Measurements from ENCODE around the gene ISM1.

ISM1 gene

GRCh38 chr20:13344671-13345070 lies 123.6 kb downstream of the ISM1 start:
- TF ChIP-seq SPI1 (IDR thresholded peaks at IDR 0.05; ENCODE audit: borderline replicate concordance, low read depth) = no peak
- no peak overlapping the region for H3K27ac ChIP-seq (replicated peaks)

DNA sequence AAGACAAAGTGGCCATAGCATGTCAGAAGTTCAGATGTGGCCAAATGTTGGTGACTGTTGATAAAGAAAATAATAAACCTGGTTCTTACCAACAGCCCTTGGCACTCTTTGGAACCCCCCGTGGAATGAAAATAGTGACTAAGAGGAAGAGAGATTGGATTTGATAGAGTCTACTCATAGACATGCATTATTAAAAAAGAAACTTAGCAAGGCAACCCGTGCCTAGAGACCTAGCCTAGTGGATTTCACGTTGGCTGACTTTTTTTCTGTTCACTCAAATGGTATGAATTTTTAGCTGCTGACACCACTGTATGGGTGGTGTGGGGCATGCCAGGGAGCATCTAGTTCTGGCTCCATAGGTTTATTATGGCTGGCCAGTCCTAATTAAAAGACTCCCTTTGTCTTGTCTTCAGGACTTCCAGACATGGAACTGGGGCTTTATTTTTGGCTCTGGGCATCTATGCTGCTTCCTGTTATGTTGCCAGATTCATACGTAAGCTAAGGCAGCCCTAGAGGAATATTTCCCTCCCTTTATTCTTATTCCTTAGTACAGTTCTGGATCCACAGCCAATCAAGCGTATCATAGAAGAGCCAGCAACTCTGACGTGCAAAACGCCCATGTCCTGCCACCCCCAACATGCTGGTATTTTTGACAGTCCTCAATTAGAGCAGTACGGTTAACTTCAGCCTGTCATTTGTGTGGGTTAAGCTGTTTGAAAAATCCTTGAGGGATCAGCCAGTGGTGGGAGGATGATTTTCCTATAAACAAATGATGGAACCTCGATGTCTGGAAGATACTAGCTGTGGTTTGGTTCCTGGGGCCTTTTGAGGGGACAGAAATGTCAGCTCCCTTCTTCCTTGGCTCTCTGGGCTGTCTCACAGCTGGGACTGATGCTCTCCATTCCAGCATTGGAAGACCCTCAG lies 127.5 kb downstream of the ISM1 start:
- no peak for TF ChIP-seq POLR2AphosphoS5 (IDR thresholded peaks at IDR 0.05; ENCODE audit: low read depth)
- TF ChIP-seq GABPA (IDR thresholded peaks at IDR 0.05; ENCODE audit: low read depth) = no peak
- no peak for TF ChIP-seq REST (IDR thresholded peaks at IDR 0.05; ENCODE audit: insufficient replicate concordance, low read depth)
- no peak for TF ChIP-seq CTCF (IDR thresholded peaks at IDR 0.05; ENCODE audit: insufficient read depth, low read length)
- no peak for TF ChIP-seq SPI1 (IDR thresholded peaks at IDR 0.05; ENCODE audit: borderline replicate concordance, low read depth)
- Histone ChIP-seq H3K4me3 (replicated peaks; ENCODE audit: insufficient read depth, low read length) (no peak overlapping the region), H3K27ac (replicated peaks) (no peak overlapping the region), H3K27me3 (ENCODE audit: insufficient read depth, poor library complexity, severe bottlenecking) (no peaks in the 10 kb centered on the region)
- no peak for DNase-seq (ENCODE audit: low read depth in 1 of 2, low spot score in 1 of 2)

More at GRCh38 chr20:13344671-13345070, 123.6 kb downstream of the ISM1 start:
- no peak overlapping the region for H3K4me3 ChIP-seq (replicated peaks; ENCODE audit: insufficient read depth, low read length)
- no peak for DNase-seq (ENCODE audit: low read depth in 1 of 2, low spot score in 1 of 2)
- H3K27me3 ChIP-seq (ENCODE audit: insufficient read depth, poor library complexity, severe bottlenecking) = no peaks in the 10 kb centered on the region

- Histone ChIP-seq H3K27me3 (ENCODE audit: insufficient read depth, poor library complexity, severe bottlenecking) (no peaks in the 10 kb centered on the region), H3K27ac (replicated peaks) (no peak overlapping the region), H3K4me3 (replicated peaks; ENCODE audit: insufficient read depth, low read length) (no peak overlapping the region)
- TF ChIP-seq REST (IDR thresholded peaks at IDR 0.05; ENCODE audit: insufficient replicate concordance, low read depth) = no peak
- DNase-seq (ENCODE audit: low read depth in 1 of 2, low spot score in 1 of 2) = no peak
Observed at GRCh38 chr20:13349235-13349604, 128.1 kb downstream of the ISM1 start.

All from HL-60 (cell line).